Measurements from ENCODE around the gene NUP210L.
"Not testable (repeated sequence)": the region's sequence is repeated elsewhere in the genome, so short reads cannot be mapped to it uniquely, and the experiment has no call there.

NUP210L gene

GRCh38 chr1:154171223-154171583, 16.3 kb upstream of the NUP210L start:
- no peak for FAIRE-seq

GRCh38 chr1:154170547-154171222, 15.8 kb upstream of the NUP210L start:
- DNase-seq (ENCODE audit: insufficient read length, low spot score) (no peak), FAIRE-seq (no peak)

More at GRCh38 chr1:154171223-154171583, 16.3 kb upstream of the NUP210L start:
- DNase-seq (ENCODE audit: insufficient read length, low spot score): no peak

- DNase-seq (ENCODE audit: insufficient read length, low spot score): no peak
- FAIRE-seq: no peak
Measured at GRCh38 chr1:154167461-154167860, 12.6 kb upstream of the NUP210L start.

- FAIRE-seq: no peak
Measured at GRCh38 chr1:154166207-154166606, 11.3 kb upstream of the NUP210L start.

GRCh38 chr1:154159554-154159953, 4.7 kb upstream of the NUP210L start:
- no peak for FAIRE-seq
- no peak for DNase-seq (ENCODE audit: insufficient read length, low spot score)

More at GRCh38 chr1:154166207-154166606, 11.3 kb upstream of the NUP210L start:
- DNase-seq (ENCODE audit: insufficient read length, low spot score): no peak

GRCh38 chr1:154158307-154159125, 3.6 kb upstream of the NUP210L start:
- DNase-seq (ENCODE audit: insufficient read length, low spot score) (no peak), FAIRE-seq (no peak)

GRCh38 chr1:154157520-154158306, 2.8 kb upstream of the NUP210L start:
- no peak for FAIRE-seq
- DNase-seq (ENCODE audit: insufficient read length, low spot score): no peak

- DNase-seq (ENCODE audit: insufficient read length, low spot score): no peak
- FAIRE-seq: no peak
Measured at GRCh38 chr1:154155251-154155650, 378 bp upstream of the NUP210L start.

- FAIRE-seq: no peak
- DNase-seq (ENCODE audit: insufficient read length, low spot score): no peak
Measured at GRCh38 chr1:154154053-154154452, 820 bp downstream of the NUP210L start.

GRCh38 chr1:154151311-154151710, 3.6 kb downstream of the NUP210L start:
- no peak for DNase-seq (ENCODE audit: insufficient read length, low spot score)
- FAIRE-seq: no peak

- DNase-seq (ENCODE audit: insufficient read length, low spot score): no peak
- no peak for FAIRE-seq
Measured at GRCh38 chr1:154148807-154149206, 6.1 kb downstream of the NUP210L start.

GRCh38 chr1:154147505-154147904, 7.4 kb downstream of the NUP210L start:
- FAIRE-seq; DNase-seq (ENCODE audit: insufficient read length, low spot score): not testable (repeated sequence)

- DNase-seq (ENCODE audit: insufficient read length, low spot score) (no peak), FAIRE-seq (no peak)
Measured at GRCh38 chr1:154145986-154146385, 8.9 kb downstream of the NUP210L start.

GRCh38 chr1:154142358-154142757, 12.5 kb downstream of the NUP210L start:
- FAIRE-seq: no peak
- DNase-seq (ENCODE audit: insufficient read length, low spot score): no peak

GRCh38 chr1:154141240-154141639, 13.6 kb downstream of the NUP210L start:
- FAIRE-seq: no peak
- DNase-seq (ENCODE audit: insufficient read length, low spot score): no peak

GRCh38 chr1:154137888-154138287, 17.0 kb downstream of the NUP210L start:
- FAIRE-seq: no peak
- no peak for DNase-seq (ENCODE audit: insufficient read length, low spot score)

- FAIRE-seq (no peak), DNase-seq (ENCODE audit: insufficient read length, low spot score) (no peak)
Measured at GRCh38 chr1:154133256-154133655, 21.6 kb downstream of the NUP210L start.

GRCh38 chr1:154129391-154129970, 25.4 kb downstream of the NUP210L start:
- FAIRE-seq (no peak), DNase-seq (ENCODE audit: insufficient read length, low spot score) (no peak)

GRCh38 chr1:154123205-154123604, 31.7 kb downstream of the NUP210L start:
- DNase-seq (ENCODE audit: insufficient read length, low spot score); FAIRE-seq: not testable (repeated sequence)

- FAIRE-seq (no peak), DNase-seq (ENCODE audit: insufficient read length, low spot score) (no peak)
Measured at GRCh38 chr1:154117642-154118041, 37.2 kb downstream of the NUP210L start.

GRCh38 chr1:154115180-154115579, 39.7 kb downstream of the NUP210L start:
- FAIRE-seq: no peak
- no peak for DNase-seq (ENCODE audit: insufficient read length, low spot score)

Data from HTR-8/SVneo (cell line).